ENCODE measurements around the gene ANKRD65. TPM values are rescaled to one million over a fixed set of nuclear protein-coding genes. Genes with fewer than 3 reads are reported as not detected.

ANKRD65 gene
- total RNA-seq, 3 donors from 2014 or later: 0.81 to 11.3 (median 1.9) TPM

DNA sequence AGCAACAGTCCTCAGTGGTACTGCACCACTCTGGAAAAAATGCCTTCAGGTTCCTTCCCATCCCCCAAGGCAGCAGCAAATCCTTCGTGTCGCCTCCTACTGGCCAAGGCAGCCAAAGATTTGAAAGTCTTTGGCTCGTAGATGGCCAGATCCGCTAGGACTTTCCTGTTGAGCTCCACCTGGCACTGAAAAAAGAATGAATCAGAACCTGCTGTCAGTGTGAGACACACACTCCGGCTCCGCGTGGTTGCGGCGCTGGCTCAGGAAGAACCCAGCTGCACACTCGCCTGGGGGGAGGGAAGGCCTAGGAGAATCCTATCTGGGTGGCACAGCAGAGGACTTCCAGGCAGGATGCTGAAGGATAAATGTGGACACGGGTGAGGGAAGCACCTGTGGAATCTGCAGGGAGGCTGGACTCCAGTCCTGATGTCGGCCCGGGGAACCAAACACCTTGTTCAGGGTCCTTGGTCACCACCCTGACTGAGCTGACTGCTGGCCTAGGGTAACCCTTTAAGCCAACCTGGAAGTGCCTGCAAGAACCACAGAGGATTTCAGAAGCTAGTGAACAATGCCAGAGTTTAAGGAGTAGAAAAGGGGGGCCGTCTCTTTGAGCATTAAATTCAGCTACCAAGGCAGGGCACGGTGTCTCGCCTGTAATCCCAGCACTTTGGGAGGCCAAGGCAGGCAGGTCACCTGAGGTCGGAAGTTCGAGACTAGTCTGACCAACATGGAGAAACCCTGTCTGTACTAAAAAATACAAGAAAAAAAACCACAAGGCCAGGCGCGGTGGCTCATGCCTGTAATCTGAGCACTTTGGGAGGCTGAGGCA lies 18.8 kb downstream of the ANKRD65 start:
- no peaks in the 10 kb centered on the region for H3K36me3 ChIP-seq (ENCODE audit: low read depth)
- no peak for ATAC-seq
- DNase-seq: peak in 2 of 3 donors; percentile 50 to 54

DNA sequence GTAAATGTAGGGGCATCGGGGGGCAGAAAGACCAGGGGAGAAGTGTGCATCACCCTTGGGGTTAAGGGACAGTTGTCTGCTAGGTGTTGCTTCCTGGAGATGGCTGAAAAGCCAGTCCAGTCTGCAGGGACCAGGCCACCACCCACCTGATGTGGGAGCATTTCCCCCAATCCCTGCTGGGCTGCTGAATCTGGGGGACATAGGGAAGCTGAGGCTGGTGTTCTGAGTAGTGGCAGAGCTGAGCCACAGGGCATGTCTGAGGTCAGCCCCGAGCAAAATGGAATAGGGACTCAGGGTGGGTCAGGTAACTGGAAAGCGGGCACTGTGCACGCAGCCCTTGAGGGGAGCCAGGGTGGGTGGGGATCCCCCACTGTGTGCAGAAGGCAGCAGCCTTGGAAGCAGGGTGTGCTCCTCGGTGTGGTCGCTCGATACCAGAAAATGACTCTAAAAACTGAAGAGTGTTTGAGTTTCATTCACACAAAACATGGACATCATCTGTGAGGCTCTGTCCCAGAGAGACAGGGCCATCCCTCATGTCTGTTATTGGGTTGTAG lies 19.5 kb downstream of the ANKRD65 start:
- DNase-seq: no peak
- Histone ChIP-seq H3K4me3 (no peak overlapping the region), H3K9me3 (no peaks in the 10 kb centered on the region), H3K4me1 (ENCODE audit: low read depth) (peaks cover 27% of the 10 kb centered on the region), H3K36me3 (ENCODE audit: low read depth) (no peaks in the 10 kb centered on the region)
- ATAC-seq: no peak
- intact Hi-C loops (cut with DNase I, micrococcal nuclease): no loop called here
- TF ChIP-seq, protein P1, sequence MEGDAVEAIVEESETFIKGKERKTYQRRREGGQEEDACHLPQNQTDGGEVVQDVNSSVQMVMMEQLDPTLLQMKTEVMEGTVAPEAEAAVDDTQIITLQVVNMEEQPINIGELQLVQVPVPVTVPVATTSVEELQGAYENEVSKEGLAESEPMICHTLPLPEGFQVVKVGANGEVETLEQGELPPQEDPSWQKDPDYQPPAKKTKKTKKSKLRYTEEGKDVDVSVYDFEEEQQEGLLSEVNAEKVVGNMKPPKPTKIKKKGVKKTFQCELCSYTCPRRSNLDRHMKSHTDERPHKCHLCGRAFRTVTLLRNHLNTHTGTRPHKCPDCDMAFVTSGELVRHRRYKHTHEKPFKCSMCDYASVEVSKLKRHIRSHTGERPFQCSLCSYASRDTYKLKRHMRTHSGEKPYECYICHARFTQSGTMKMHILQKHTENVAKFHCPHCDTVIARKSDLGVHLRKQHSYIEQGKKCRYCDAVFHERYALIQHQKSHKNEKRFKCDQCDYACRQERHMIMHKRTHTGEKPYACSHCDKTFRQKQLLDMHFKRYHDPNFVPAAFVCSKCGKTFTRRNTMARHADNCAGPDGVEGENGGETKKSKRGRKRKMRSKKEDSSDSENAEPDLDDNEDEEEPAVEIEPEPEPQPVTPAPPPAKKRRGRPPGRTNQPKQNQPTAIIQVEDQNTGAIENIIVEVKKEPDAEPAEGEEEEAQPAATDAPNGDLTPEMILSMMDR (IDR thresholded peaks at IDR 0.05): no peak

More for the DNA sequence above, 18.8 kb downstream of the ANKRD65 start:
- H3K4me1 ChIP-seq (ENCODE audit: low read depth): peaks cover 27% of the 10 kb centered on the region
- intact Hi-C loops (cut with DNase I, micrococcal nuclease): no loop called here
- H3K4me3 ChIP-seq: no peak overlapping the region
- TF ChIP-seq, protein P1 (IDR thresholded peaks at IDR 0.05): peak; percentile 13
- H3K9me3 ChIP-seq: no peaks in the 10 kb centered on the region

DNA sequence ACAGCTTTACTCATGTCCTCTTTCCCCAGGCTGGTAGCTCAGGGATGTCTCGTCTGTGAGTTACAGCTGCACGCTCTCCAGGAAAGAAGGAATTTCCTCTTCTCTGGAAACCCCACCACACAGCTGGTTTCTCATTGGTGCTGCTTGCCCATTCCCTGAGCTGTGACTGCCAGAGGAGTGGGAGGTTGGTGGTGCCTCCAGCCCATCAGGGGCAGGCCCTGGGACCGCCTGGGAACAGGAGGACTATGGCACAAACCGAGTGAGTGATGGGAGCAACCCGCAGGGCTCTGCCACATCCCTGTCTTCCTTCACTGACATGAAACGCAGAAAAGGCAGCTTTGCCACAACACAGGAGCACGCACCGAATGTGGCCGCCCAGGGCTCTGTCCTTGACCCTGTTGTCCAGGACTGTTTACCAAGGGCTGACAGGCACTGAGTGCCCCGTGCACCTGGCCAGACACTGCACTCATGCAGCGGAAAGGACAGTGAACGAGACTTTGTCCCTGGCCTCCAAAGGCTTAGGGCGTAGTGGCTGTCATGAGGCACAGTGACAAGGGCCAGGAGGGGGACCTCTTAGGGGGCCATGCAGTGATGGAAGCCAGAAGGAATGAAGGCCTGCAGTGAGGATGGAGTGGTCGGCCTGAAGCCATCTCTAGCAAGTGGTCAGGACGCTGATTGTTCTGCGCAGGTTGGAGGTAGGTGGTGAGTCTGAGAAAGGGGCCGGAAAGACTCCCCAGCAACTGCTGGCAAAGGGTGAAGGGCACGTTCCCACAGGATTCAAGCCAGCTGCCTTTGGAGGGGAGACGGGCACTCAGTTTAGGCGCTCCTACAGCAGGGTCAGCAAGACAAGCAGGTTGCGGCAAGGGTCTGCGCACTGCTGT lies 20.3 kb downstream of the ANKRD65 start:
- ATAC-seq (no peak), DNase-seq (no peak)
- TF ChIP-seq, protein P1 (IDR thresholded peaks at IDR 0.05): no peak
- intact Hi-C loops (cut with DNase I, micrococcal nuclease): no loop called here
- Histone ChIP-seq H3K4me1 (ENCODE audit: low read depth) (peaks cover 21% of the 10 kb centered on the region), H3K4me3 (no peak overlapping the region), H3K9me3 (no peaks in the 10 kb centered on the region), H3K36me3 (ENCODE audit: low read depth) (no peaks in the 10 kb centered on the region)

DNA sequence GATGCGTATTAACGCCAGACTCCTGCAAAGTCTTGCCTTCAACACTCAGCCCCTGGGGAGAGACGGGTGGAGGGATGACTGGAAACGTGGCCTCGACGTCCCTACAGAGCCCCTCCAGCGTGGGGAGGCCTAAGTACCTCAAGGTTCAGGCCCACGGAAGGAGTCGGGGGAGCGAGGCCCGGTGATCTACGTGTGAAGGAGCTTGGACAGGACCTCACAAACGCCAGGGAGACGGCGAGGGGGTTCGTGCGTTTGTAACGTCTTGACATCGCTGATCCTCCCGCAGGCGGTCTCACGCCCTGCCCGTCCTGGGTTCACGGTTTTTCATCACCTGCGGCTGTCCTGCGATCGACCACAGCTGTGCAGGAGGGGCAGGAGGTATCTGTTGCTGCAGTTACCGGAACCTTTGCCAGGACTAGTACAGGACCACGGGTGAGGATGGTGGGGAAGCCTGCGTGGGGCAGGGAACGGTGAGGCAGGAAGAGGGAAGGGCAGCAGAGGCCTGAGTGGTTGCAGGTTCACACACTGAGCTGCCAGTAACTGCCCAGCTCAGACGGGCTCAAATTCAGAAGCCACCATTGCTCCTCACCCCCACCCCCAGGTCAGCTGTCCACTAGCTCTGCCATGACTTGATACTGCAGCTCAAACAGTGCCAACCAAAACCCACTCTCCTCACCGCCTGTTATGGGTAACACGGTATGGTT lies 21.1 kb downstream of the ANKRD65 start:
- Histone ChIP-seq H3K4me3 (peak overlapping the region; percentile 94), H3K36me3 (ENCODE audit: low read depth) (peaks cover 2% of the 10 kb centered on the region), H3K4me1 (ENCODE audit: low read depth) (peaks cover 17% of the 10 kb centered on the region), H3K9me3 (no peaks in the 10 kb centered on the region)
- TF ChIP-seq, protein P1 (IDR thresholded peaks at IDR 0.05): no peak
- ATAC-seq (peak; percentile 12), DNase-seq (peak in 2 of 3 donors; percentile 31 to 51)
- intact Hi-C loops (cut with DNase I, micrococcal nuclease): no loop called here
